Left colon (tissue), 2 donors: Measurements from ENCODE around the gene SLC12A7. TPM values are rescaled to one million over a fixed set of nuclear protein-coding genes. Genes with fewer than 3 reads are reported as not detected.
"Not testable (repeated sequence)": the region's sequence is repeated elsewhere in the genome, so short reads cannot be mapped to it uniquely, and the experiment has no call there.

Experiments used
- ATAC-seq: fragments of 200-7000 bp; cut with Tn5 transposase; one replicate; pipeline ENCODE4 v1.9.1; 2020; ENCODE audit warnings: mild to moderate bottlenecking, moderate library complexity
- DNase-seq, 2 donors: peaks; one replicate each; pipeline ENCODE4 v3.0.0-alpha.2; 2020
- intact Hi-C, 2 donors: fragments of 100-400 bp; cut with DNase I in 1 of 2; cut with micrococcal nuclease in 1 of 2; formaldehyde crosslinking; loops; one replicate each; pipeline versions ENCODE4 v1.11.2 to v1.14.0; 2022; cut with DNase I, micrococcal nuclease
- total RNA-seq, 2 donors: library from RNA; stranded (reverse); fragmentation: NEBNext Ultra II Directional; extraction: Animal tissue kit (Norgen Biotek cat#: 25700); gene quantifications; one replicate each; pipeline ENCODE4 v1.2.1, GENCODE V29; 2021
- donor health status: DM: no; HTN: no; CAD: no.
- donor health status: DM: yes; HTN: yes; CAD: no.

The SLC12A7 gene
- total RNA-seq, 2 donors from 2014 or later, result 70.4 to 88.3 TPM

- DNase-seq (peak in 1 of 2 donors; percentile 62), ATAC-seq (no peak)
- intact Hi-C loops, result no loop called here
These were observed 7.4 kb downstream of the SLC12A7 start for GRCh38 chr5:1104327-1105006.

DNA sequence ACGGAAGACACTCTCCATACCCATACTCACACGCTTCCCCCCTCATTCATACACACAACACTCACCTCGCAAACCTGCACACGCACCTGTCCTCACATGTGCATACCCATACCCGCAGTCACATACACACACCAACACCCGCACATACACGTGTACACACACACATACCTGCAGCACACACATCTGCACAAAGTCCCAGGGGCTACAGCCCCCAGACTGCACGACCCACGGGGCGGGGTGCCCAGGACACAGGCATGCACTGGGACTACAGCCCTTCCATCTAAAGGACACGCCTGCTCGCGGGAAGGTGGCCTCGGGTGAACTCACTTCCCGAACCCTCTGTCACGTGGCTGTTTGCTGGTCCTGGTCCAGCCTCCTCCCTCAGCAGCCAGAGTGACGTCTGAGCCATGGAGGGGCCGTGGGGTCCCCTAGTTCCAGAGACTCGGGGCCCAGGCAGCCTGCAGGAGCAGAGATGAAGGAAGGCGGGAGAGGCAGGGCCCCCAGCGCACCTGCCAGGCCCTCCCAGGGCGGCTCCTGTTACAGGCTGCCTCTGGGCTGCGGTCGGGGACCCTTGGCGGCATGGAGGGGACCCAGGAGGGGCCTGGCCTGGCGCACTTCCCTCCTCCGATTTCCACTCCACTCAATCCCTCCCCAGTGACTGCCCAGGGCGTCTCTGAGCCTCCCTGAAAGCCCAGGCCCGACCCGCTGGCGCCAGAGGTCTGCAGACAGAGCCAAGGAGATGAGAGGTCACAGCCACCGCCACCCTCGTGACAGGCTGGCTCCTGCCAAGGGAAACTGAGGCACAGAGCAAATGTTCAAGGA is 8.1 kb downstream of the SLC12A7 start:
- ATAC-seq (peak; percentile 62), DNase-seq (peak; percentile 84 to 87)
- intact Hi-C loops, result no loop called here

DNA sequence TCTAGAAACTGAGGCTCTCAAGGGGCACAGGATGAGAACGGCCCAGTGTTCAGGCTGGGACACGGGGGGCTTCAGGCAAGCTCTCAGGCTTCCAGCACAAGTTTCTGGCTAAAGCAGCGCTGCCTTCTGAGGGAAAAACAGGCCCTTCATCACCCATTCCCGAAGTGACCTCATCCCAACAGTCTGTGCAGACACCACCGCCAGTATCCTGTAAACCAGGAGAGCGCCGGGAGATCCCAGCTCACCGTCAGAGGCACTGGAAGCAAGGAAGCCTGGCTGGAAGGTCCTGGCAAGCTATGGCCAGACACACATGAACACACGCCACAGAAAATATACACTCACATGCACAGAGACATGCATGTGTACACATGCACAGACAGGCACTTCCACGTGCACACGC is 8.8 kb downstream of the SLC12A7 start:
- intact Hi-C loops, result no loop called here
- ATAC-seq (no peak), DNase-seq (no peak)

GRCh38 chr5:1101961-1102713 is 9.7 kb downstream of the SLC12A7 start:
- DNase-seq (no peak), ATAC-seq (peak; percentile 10)
- intact Hi-C loops, result no loop called here

DNA sequence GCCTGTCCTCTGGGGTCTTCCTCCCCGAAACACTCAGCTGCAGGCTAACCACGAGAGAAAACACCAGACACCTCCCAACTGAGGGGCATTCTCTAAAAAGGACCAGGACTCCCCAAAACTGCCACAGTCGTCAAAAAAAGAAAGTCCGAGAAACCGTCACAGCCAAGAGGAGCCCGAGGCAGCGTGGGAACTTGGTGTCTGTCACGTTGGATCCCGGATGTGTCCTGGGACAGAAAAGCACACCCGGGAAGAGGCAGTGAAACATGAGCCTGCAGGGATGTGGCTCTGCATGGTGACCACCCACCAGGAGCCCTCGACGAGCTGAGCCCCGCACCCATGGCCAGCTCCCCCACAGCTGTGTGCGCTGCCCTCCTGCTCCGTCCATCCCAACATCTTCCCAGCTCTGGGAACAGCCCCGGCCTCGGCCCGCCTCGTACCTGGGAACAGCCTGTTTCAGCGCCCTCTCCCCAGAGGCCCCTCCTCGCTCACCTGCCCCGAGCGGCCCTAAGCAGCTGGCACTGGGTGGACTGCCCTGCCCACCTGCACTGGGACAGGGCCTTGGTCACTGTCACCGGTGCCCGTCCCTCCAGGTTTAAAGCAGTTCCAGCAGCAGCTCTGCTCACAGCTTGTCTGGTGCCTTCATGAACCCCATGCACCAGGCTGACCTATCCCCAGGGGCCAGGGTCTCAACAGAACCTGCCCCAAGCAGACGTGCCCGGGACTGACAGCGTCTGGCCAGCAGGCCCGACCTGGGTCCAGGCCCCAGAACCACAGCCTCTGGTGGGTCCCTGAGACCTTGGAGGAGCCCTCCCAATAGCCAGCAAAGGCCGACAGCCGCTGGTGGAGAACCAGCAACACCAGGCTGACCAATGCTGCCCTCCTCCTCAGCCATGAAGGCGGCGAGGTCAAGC is 10.9 kb downstream of the SLC12A7 start:
- no peak for DNase-seq
- no peak for ATAC-seq
- intact Hi-C loops, result no loop called here

DNA sequence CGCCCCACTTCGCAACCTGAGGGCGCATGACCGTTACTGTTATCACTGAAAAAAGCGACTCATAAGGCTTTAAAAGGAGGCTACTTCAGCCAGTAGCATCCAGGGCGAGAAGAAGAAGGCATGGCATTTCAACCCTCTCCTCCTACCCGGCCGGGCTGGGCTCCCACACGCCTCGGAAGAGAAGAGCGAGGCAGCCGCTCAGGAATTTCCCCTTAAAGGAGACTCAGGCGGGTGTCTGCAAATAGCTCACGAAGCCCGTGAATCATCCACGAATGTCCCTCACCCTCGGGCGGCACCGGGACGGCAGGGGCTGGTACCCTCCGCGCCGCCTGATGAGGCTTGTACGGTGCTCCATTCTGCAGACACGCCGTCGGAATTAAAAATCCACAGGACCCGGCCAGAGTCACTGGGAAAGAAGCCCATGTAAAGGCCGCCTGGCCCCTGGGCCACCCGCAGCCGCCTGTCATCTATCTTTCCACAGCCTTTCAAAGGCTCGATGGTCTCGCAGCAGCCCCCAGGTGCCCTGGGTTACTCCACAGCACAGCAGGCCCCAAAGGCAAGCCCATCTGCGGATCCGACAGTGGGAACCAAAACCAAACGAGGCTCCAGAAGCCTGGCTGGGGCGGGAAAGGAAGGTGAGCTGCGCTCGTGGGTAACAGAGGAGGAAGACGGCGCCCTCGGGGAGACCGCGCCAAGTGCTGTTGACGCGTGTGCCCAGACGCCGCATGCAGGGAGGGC is 11.8 kb downstream of the SLC12A7 start:
- DNase-seq, result no peak
- ATAC-seq, result no peak
- intact Hi-C loops, result no loop called here

DNA sequence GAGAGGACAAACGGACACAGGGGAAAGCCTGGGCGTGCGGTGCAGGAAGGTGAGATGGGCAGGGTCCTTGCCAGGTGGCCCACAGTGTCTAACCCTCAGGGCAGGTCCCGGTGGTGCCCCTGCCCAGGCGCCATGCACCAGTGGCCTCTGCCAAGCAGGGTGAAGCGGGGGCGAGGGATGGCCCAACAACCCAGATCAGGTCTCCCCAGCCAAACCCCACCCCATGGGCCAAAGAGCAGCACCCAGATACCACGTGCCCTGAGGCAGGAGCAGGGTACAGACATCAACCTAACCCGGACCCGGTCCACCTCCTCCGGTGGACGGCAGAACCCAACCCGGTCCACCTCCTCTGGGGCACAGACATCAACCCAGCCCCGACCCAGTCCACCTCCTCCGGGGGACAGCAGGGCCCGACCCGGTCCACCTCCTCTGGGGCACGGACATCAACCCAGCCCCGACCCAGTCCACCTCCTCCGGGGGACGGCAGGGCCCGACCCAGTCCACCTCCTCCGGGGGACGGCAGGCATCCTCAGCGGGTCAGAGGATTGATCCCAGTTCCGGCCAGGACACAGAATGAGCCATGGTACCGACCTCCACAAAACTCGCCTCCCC is 12.8 kb downstream of the SLC12A7 start:
- intact Hi-C loops, result no loop called here
- DNase-seq, result no peak
- ATAC-seq, result no peak

- intact Hi-C loops, ATAC-seq: not testable (repeated sequence)
These were observed 13.9 kb downstream of the SLC12A7 start for GRCh38 chr5:1097988-1098385.

GRCh38 chr5:1097381-1097987 is 14.4 kb downstream of the SLC12A7 start:
- ATAC-seq, result no peak
- no peak for DNase-seq
- intact Hi-C loops, result no loop called here

More at GRCh38 chr5:1097988-1098385, 13.9 kb downstream of the SLC12A7 start:
- not testable (repeated sequence) for DNase-seq

GRCh38 chr5:1096838-1097237 is 15.0 kb downstream of the SLC12A7 start:
- ATAC-seq (no peak), DNase-seq (no peak)
- intact Hi-C loops, result no loop called here

DNA sequence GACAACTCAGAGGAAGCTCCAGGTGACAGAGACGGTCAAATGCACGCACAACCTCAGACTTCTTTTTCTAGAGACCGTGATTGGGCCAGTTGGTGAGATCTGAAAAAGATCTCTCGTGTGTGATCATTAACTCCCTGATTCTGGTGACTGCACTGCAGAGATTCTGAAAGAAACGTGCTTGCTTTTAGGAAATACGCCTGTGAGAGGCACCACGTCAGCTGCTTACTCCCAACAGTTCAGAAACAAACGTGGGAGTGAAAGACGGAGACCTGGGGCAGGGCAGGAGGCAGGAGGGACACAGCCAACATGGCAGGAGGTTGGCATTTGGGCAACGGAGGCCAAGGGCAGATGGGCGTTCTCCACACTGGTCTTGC is 15.9 kb downstream of the SLC12A7 start:
- ATAC-seq, result no peak
- intact Hi-C loops, result no loop called here
- DNase-seq, result no peak

DNA sequence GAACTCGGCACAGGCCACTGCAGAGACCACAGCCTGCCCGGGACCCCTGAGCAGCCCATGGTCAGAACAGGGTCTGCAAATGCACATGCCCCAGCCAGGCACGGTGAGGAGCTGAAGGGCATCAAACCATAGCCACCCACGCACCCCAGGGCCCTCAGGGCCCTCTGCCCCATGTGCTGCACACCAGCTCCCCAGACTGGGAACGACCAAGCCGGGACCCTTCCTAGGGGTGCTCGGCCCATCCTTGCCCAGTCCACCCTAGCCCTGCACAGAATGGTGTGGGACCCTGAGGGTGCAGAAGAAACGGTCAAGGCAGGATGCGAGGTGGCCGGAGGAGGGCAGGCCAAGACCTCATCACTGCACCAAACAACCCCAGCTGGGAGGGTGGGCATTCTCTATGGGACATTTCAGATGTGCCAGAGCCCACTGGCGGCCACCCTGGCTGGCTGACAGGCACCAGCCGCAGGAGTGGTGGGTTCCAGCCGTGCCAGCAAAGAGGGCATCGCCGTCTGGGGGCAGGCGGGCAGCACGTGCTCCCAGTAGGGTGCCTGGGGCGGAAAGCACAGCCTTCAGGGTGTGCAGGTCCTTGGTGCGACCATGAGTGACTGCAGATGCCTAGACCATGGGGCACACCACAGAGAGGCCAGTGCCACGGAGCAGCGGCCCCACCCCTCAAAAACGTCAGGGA is 16.4 kb downstream of the SLC12A7 start:
- no peak for ATAC-seq
- intact Hi-C loops, result no loop called here
- DNase-seq, result no peak

- intact Hi-C loops, result no loop called here
- no peak for DNase-seq
- no peak for ATAC-seq
These were observed 17.1 kb downstream of the SLC12A7 start for GRCh38 chr5:1094670-1095190.

GRCh38 chr5:1093361-1093760 is 18.5 kb downstream of the SLC12A7 start:
- intact Hi-C loops, result no loop called here
- ATAC-seq (peak; percentile 90), DNase-seq (peak; percentile 79 to 80)

GRCh38 chr5:1092122-1092521 is 19.7 kb downstream of the SLC12A7 start:
- intact Hi-C loops, result no loop called here

GRCh38 chr5:1091632-1092031 is 20.2 kb downstream of the SLC12A7 start:
- ATAC-seq, result no peak
- intact Hi-C loops, result no loop called here
- DNase-seq, result no peak

More at GRCh38 chr5:1092122-1092521, 19.7 kb downstream of the SLC12A7 start:
- DNase-seq (no peak), ATAC-seq (no peak)
